Dermis microvascular lymphatic vessel endothelial cell (primary cell): Measurements from ENCODE around the gene TEX30. TPM values are rescaled to one million over a fixed set of nuclear protein-coding genes. Genes with fewer than 3 reads are reported as not detected.

ENCODE experiments used
- DNase-seq, 2 donors: peaks; one replicate each; pipeline versions ENCODE4 v3.0.0 to v3.0.0-alpha.2; 2010; ENCODE audit warnings: low read depth in 2 of 2
- total RNA-seq: library from RNA; depleted of rRNA; stranded (reverse); fragments of >200 nt; gene quantifications from 2 replicates; pipeline ENCODE4 v1.2.1, GENCODE V29; 2014

TEX30 gene
- total RNA-seq, 1 donor from 2014 or later, result 23.2 TPM

DNA sequence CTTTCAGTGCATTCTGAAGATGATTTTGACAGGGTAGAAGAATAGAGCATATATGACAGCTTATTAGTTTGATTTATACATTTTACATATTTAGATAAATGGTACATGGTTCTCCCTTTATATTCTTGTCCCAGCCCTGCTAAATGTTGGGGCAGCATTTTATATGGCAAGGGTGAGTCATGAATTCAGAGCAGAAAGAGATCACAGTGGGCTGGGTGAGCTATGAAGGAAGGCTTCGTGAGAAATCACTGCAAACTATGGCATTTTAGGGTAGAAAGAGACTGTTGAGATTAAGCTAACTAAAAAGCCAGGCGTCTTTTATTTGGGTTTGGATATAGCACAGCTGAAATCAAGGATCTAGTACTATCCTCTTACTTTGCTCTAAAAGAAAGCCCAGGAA is 54.8 kb downstream of the TEX30 start:
- no peak for DNase-seq

Other genes with a start within 250 kb of the TEX30 start
- gene TPP2, start 176.8 kb downstream of the TEX30 start, total RNA-seq, result 36.8 and 39.5 TPM in 2 replicates
- gene METTL21C, start 78.7 kb downstream of the TEX30 start, total RNA-seq, result not detected in 2 replicates
- gene POGLUT2, start 25.2 kb upstream of the TEX30 start, total RNA-seq, result 14.5 and 19.5 TPM in 2 replicates
- gene BIVM, start 25.3 kb upstream of the TEX30 start, total RNA-seq, result 13.6 and 19.2 TPM in 2 replicates
- gene ERCC5, start 72.2 kb upstream of the TEX30 start, total RNA-seq, result 37.2 and 41.1 TPM in 2 replicates